Stomach (tissue), 9 donors: ENCODE data around the gene F10. TPM values are rescaled to one million over a fixed set of nuclear protein-coding genes. Genes with fewer than 3 reads are reported as not detected.

Experiments used
- DNase-seq, 2 donors: peaks; one replicate each; pipeline versions ENCODE4 v3.0.0 to v3.0.0-alpha.2; 2013 to 2019
- H3K27ac ChIP-seq, 5 donors: fragments of 200-600 bp in 4 of 5; sonication (generic) in 4 of 5; one replicate each; pipeline ENCODE4 v1.5.1; 2013 to 2019; ENCODE audit warnings: mild to moderate bottlenecking in 1 of 5, moderate library complexity in 1 of 5
- H3K27me3 ChIP-seq, 3 donors: fragments of 200-600 bp; sonication (generic); one replicate each; pipeline ENCODE4 v1.5.1; 2017 to 2019; ENCODE audit warnings: mixed run types in 1 of 3
- H3K36me3 ChIP-seq, 4 donors: fragments of 200-600 bp; sonication (generic); 1 replicate in 3 of 4; 2 replicates in 1 of 4; pipeline ENCODE4 v1.5.1; 2016 to 2019
- H3K4me1 ChIP-seq, 4 donors: fragments of 200-600 bp; sonication (generic); one replicate each; pipeline ENCODE4 v1.5.1; 2016 to 2019
- H3K4me3 ChIP-seq, 4 donors: fragments of 200-600 bp; sonication (generic) in 3 of 4; one replicate each; pipeline ENCODE4 v1.5.1; 2016 to 2019; ENCODE audit warnings: mild to moderate bottlenecking in 1 of 4
- H3K9me3 ChIP-seq, 4 donors: fragments of 200-600 bp; sonication (generic); one replicate each; pipeline ENCODE4 v1.5.1; 2016 to 2019
- EP300 ChIP-seq: sonication (generic); formaldehyde crosslinking; IDR thresholded peaks from one replicate; pipeline ENCODE4 v1.6.1; 2017; ENCODE audit warnings: antibody characterized with exemption
- POLR2A ChIP-seq, 4 donors: fragments of 450-650 bp; IDR thresholded peaks; one replicate each; pipeline ENCODE4 v1.6.1; 2016; ENCODE audit warnings: antibody characterized with exemption in 4 of 4, control low read depth in 2 of 4, mild to moderate bottlenecking in 1 of 4, moderate library complexity in 1 of 4
- POLR2AphosphoS5 ChIP-seq, 3 donors: sonication (generic); formaldehyde crosslinking; IDR thresholded peaks; one replicate each; pipeline ENCODE4 v1.6.1; 2016; ENCODE audit warnings: antibody characterized with exemption in 3 of 3
- WGBS, 5 donors: extraction: QIAGEN DNeasy Blood & Tissue Kit in 3 of 5; methylation state at CpG; one replicate each; pipeline versions ENCODE4 v1.1.5 to v1.1.7; 2013 to 2018; 5-methylcytosine and 5-hydroxymethylcytosine counted together
- intact Hi-C: fragments of 100-400 bp; cut with DNase I; formaldehyde crosslinking; loops from one replicate; pipeline ENCODE4 v1.15.1; 2023; ENCODE audit warnings: low total_unique reads
- polyA plus RNA-seq, 3 donors: library from polyadenylated mRNA; stranded (reverse); fragments of 200-250 nt; gene quantifications; one replicate each; pipeline ENCODE4 v1.2.3, GENCODE V29; 2013
- total RNA-seq, 5 donors: library from RNA; depleted of rRNA; stranded (reverse); fragments of >200 nt; gene quantifications; one replicate each; pipeline versions ENCODE4 v1.1.0 to v1.2.3, GENCODE V29; 2014 to 2016
- TF ChIP-seq, protein P1 (sequence below), 7 experiments: fragments of 450-650 bp in 4 of 7; fragments of 200-600 bp in 3 of 7; sonication (generic) in 3 of 7; IDR thresholded peaks; one replicate each; pipeline ENCODE4 v1.5.1; 2016 to 2019; ENCODE audit warnings: antibody characterized with exemption in 7 of 7, control low read depth in 2 of 7, mild to moderate bottlenecking in 1 of 7
- donor health status: healthy with polysubstance abuse.
- donor health status: Bipolar disorder and iron deficiency.
- donor health status: healthy.

F10 gene
- total and polyA plus RNA-seq, 8 donors, result 0.45 to 14.9 (median 3.3) TPM; not detected in 2

- no peak for DNase-seq
- peaks cover 0 to 21% (median 9%) of the 10 kb centered on the region in 3 donors for H3K27me3 ChIP-seq
Observed at GRCh38 chr13:113126265-113127150, 3.9 kb downstream of the F10 start.

DNA sequence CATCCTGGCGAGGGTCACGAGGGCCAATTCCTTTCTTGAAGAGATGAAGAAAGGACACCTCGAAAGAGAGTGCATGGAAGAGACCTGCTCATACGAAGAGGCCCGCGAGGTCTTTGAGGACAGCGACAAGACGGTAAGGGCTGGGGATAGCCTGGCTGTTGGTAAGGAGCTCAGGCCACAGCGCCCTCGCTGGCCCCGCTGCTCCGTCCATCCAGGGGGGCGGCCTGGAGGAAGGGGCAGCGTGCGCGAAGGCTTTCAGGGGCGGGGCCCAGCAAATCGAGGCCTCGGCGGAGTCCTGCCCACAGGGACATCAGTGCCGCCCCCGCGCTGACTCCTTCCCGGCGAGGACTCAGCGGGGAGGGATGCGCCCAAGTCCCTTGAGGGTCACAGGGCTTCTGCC is 6.9 kb downstream of the F10 start:
- peaks cover 0 to 9% (median 7%) of the 10 kb centered on the region in 4 donors for H3K4me1 ChIP-seq
- no peaks in the 10 kb centered on the region for H3K36me3 ChIP-seq
- no peak for DNase-seq
- intact Hi-C loops, result no loop called here
- peak overlapping the region in 3 of 4 donors; percentile 14 to 35 (median 29) for H3K4me3 ChIP-seq
- no peak overlapping the region for H3K27ac ChIP-seq
- H3K27me3 ChIP-seq, result peaks cover 0 to 21% (median 9%) of the 10 kb centered on the region in 3 donors
- TF ChIP-seq, protein P1, sequence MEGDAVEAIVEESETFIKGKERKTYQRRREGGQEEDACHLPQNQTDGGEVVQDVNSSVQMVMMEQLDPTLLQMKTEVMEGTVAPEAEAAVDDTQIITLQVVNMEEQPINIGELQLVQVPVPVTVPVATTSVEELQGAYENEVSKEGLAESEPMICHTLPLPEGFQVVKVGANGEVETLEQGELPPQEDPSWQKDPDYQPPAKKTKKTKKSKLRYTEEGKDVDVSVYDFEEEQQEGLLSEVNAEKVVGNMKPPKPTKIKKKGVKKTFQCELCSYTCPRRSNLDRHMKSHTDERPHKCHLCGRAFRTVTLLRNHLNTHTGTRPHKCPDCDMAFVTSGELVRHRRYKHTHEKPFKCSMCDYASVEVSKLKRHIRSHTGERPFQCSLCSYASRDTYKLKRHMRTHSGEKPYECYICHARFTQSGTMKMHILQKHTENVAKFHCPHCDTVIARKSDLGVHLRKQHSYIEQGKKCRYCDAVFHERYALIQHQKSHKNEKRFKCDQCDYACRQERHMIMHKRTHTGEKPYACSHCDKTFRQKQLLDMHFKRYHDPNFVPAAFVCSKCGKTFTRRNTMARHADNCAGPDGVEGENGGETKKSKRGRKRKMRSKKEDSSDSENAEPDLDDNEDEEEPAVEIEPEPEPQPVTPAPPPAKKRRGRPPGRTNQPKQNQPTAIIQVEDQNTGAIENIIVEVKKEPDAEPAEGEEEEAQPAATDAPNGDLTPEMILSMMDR (IDR thresholded peaks at IDR 0.05), result no peak
- TF ChIP-seq POLR2AphosphoS5 (IDR thresholded peaks at IDR 0.05), result no peak
- TF ChIP-seq POLR2A (IDR thresholded peaks at IDR 0.05), result no peak
- TF ChIP-seq EP300, result no peak
- H3K9me3 ChIP-seq, result no peaks in the 10 kb centered on the region
- WGBS, 5 donors, result 70 to 75% (median 72%) methylated on average over 27 of the region's 27 CpGs

More at GRCh38 chr13:113126265-113127150, 3.9 kb downstream of the F10 start:
- intact Hi-C loops, result no loop called here
- peaks cover 12 to 29% (median 23%) of the 10 kb centered on the region in 4 donors for H3K4me1 ChIP-seq
- H3K36me3 ChIP-seq, result no peaks in the 10 kb centered on the region
- no peaks in the 10 kb centered on the region for H3K9me3 ChIP-seq
- 86 to 91% (median 89%) methylated on average over 18 of the region's 18 CpGs for WGBS, 5 donors
- H3K4me3 ChIP-seq, result no peak overlapping the region
- TF ChIP-seq EP300 (no peak), POLR2A (IDR thresholded peaks at IDR 0.05) (no peak), POLR2AphosphoS5 (IDR thresholded peaks at IDR 0.05) (no peak)
- TF ChIP-seq, protein P1 (IDR thresholded peaks at IDR 0.05), result no peak
- no peak overlapping the region for H3K27ac ChIP-seq

DNA sequence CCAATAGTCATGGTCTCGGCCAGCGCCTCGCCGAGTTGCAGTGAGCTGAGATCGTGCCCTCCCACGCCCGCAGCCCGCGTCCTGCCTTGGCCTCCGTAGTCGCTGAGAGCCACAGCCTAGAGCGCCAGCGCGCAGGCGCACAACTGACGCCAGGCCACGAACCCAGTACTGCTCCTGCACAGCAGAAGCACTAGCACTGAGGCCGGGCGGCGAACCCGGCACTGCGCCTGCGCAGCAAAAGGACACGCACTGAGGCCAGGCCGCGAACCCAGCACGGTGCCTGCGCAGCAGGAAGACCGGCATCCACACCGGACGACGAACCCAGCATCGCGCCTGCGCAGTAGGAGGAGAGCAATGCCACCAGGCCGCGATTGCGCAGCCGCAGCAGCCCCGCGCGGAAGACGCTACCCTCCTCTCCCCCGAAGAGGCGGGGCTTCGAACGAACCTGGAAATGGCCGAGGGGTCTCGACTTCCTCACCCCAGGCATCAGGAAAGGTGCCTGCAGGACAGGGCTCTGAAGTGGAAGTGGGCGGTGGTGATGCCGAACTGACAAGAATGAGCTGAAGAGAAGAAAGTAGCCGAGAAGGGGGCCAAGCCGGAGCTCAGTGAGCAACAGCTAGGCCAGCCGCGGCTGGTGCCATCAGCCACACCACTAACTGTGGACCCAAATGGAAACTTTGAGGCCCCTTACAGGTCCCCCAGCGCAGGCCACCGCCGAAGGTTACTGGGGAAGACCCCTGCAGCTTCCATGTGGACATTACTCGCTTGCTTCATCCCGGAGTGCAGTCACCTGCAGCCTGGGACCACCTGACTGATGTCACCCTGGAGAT is 7.5 kb downstream of the F10 start:
- peak; percentile 21 to 60 for DNase-seq
- H3K36me3 ChIP-seq, result no peaks in the 10 kb centered on the region
- intact Hi-C loops, result no loop called here
- 34 to 53% (median 45%) methylated on average over 29 to 60 of the region's 60 CpGs for WGBS, 5 donors
- H3K4me1 ChIP-seq, result peaks cover 0 to 9% (median 7%) of the 10 kb centered on the region in 4 donors
- peak overlapping the region; percentile 14 to 35 (median 31) for H3K4me3 ChIP-seq
- H3K27me3 ChIP-seq, result peaks cover 0 to 21% (median 9%) of the 10 kb centered on the region in 3 donors
- H3K9me3 ChIP-seq, result no peaks in the 10 kb centered on the region
- no peak overlapping the region for H3K27ac ChIP-seq
- TF ChIP-seq POLR2AphosphoS5 (IDR thresholded peaks at IDR 0.05) (no peak), EP300 (no peak), POLR2A (IDR thresholded peaks at IDR 0.05) (no peak)
- TF ChIP-seq, protein P1 (IDR thresholded peaks at IDR 0.05), result no peak

GRCh38 chr13:113135281-113135760 is 12.7 kb downstream of the F10 start:
- peaks cover 0 to 5% (median 1%) of the 10 kb centered on the region in 3 donors for H3K27me3 ChIP-seq
- no peaks in the 10 kb centered on the region for H3K36me3 ChIP-seq
- WGBS, 5 donors, result 62 to 77% (median 69%) methylated on average over 2 of the region's 2 CpGs
- DNase-seq, result peak in 1 of 2 donors; percentile 10
- no peak overlapping the region for H3K27ac ChIP-seq
- H3K4me1 ChIP-seq, result peaks cover 0 to under 1% (median 0%) of the 10 kb centered on the region in 4 donors
- no peak for TF ChIP-seq EP300
- no peaks in the 10 kb centered on the region for H3K9me3 ChIP-seq
- intact Hi-C loops, result no loop called here
- no peak overlapping the region for H3K4me3 ChIP-seq
